CD4-positive, alpha-beta T cell treated with Interleukin-6 for 4 hours (primary cell): ENCODE measurements around the gene NUBPL.
"Not testable (repeated sequence)": the region's sequence is repeated elsewhere in the genome, so short reads cannot be mapped to it uniquely, and the experiment has no call there.

ENCODE experiments used
- DNase-seq: peaks from one replicate; pipeline ENCODE4 v3.0.0-alpha.2; 2020; ENCODE audit warnings: mixed read lengths

Gene NUBPL

DNA sequence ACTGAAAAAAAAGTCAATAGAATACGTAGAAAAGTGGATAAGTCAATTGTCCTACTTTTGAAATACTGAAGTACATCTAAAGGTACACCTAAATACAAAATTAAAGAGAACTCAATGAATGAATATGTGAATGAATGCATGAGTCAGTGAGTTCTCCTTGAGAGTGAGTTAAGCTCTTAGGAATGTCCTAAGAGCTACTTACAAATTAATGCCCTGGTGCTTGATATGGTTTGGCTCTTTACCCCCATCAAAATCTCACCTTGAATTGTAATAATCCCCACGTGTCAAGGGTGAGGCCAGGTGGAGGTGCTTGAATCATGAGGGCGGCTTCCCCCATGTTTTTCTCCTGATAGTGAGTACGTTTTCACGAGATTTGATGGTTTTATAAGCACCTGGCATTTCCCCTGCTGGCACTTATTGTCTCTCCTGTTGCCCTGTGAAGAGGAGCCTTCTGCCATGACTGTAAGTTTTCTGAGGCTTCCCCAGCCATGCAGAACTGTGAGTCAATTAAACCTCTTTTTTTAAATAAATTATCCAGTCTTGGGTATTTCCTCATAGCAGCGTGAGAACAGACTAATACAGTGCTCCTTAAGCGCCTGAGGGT, 323.7 kb downstream of the NUBPL start:
- no peak for DNase-seq

DNA sequence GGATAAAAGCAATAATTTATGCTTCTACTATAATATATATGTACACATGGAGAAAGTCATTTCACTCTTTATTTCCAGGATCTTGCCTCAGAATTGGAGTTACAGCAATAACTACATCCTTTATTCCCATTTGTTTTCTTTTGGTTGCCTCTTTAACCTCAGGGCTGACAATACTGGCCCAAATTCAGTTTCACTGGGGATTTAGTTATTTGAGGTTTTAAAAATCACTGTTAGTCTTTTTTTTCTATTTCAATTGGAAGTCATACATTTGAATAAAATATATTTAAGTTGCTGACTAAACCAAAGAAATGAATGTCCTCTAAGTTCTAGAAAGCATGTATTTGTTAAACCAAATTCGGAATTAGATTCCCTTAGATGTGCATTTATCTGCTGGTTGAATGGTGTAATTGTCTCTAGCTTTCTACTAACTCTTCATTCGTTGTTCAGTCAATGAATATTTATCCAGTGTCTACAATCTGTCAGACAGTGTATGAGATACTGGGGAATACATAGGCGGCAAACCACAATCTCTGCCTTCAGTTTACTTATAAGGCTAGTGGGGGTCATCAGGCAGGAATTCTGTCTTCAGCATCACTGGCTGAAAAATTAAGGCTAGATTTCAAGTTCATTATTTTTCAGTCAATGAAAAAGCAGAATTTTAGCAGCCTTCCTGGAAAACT, 325.1 kb downstream of the NUBPL start:
- DNase-seq: no peak

DNA sequence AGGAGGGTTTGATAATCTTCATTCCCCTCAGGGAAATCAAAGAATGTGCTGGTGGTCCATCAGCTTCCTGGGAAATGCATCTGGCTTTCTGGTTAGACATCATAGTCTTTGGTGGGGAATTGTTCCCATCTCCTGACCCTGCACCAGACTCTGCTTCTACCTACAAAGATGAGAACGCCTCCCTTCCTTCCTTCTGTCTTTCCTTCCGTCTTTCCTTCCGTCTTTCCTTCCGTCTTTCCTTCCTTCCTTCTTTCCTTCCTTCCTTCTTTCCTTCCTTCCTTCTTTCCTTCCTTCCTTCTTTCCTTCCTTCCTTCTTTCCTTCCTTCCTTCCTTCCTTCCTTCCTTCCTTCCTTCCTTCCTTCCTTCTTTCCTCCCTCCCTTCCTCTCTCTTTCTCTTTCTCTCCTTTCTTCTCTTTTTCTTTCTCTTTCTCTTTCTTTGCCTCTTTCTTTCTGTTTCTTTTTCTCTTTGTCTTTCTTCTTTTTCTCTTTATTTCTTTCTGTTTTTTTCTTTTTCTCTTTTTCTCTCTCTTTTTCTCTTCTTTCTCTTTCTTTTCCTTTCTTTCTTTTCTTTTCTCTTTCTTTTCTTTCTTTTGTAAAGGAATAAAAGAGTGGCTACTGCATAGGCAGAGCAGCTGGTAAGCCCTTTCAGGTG, 326.9 kb downstream of the NUBPL start:
- no peak for DNase-seq

DNA sequence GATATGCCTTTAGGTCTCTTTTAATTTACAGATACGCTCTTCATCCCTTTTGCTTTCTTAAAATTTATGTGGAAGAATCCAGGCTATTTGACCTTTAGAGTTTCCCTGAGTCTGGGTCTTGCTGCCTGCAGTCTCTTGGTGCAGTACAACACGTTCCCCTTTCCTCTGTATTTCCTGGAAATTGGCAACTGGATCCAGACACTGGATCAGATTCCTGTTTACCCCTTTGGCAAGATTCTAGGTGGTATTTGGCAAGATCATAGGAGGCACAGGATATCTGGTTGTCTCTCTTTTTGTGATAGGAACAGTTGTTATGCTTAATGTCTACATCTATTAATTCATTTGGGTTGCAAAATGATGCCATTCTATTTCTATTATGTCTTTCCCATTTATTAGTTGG, 328.1 kb downstream of the NUBPL start:
- DNase-seq: no peak

DNA sequence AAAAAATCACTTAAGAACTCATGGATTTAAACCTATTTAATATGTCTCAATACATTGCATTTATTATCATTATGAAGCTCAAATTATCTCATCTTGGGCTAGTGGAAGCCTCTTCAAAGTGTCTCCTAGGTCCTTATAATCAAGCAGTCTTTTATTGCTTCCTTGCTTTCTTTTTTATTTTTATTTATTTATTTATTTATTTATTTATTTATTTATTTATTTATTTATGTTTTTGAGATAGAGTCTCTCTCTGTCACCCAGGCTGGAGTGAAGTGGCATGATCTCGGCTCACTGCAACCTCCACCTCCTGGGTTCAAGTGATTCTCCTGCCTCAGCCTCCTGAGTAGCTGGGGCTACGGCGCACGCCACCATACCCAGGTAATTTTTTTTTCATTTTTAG, 329.0 kb downstream of the NUBPL start:
- not testable (repeated sequence) for DNase-seq

DNA sequence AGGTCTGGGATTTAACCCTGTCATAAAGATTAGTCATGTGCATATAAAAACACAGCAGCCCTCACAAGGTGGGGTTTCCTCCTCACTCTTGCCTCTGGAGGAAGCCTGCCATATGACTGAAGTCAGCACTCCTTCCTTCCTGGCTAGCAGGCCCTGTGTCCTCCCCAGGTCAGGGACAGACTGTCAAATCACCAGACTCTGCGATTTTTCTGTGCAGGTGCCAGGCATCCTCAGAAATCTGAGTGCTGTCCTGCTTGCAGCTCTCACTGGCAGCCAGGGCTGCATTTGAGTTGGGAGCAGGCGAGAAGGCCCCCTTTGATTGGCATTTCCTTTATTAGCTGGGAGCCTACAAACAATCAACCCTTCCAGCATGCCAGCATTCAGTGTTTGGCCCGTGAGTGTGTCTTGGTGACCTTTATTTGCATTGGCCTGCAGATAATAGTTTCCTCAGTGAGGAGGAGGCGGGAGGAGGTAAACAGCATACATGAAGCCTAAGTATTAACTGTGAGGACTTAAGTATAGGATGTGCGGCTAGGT, 332.1 kb downstream of the NUBPL start:
- DNase-seq: no peak

DNA sequence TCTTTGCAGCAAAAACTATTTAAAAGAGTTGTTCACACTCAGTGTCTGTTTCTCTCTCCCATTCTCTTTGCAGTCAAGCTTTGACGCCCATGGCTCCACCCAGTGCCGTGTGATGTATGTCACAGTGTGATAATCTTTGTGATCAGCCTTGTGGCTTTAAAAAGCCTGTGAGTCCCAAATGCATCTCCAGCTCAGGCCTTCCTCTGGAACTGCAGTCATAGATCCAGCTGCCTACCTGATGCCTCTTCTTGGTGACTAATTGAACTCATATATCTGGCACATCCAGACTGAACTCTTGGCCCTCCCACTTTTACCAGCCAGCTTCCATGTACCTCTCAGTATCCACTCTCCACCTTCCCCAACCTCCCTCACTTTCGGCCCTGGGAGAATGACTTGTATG, 333.1 kb downstream of the NUBPL start:
- DNase-seq: no peak

DNA sequence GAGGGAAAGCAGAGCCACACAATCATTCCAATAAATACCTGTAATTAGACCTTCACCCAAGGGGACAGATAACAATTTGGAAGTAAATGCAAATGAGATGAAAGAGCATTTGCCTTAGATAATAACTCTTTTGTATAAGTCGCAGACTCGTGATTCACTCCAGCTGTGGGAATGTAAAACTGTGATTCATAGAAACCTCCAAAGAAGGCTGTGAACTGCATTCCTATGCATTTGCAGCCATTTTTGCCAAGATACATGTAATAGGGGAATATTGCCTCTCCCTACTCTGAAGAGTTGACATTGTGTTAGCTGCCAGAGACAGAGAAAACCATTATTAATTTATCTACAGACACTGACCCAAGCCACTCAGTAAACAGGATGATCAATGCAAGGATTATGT, 334.0 kb downstream of the NUBPL start:
- no peak for DNase-seq

DNA sequence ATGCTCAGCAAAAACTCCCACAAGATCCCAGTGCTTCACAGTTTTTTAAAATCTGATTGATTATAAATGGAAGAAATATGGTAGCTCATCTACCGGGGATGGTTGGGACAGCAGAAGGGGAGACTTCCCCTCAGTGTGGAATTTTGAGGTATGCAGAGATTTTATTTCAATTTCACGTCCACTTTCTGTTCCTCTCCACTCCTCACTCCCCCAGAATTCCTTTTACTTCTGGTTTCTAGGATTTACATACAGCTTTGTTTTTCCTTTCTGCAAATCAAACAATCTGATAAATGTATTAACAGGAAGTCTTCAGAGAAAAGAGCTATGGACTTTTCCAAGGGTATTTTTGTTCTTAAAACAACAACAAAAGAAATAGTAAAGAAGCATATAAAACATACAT, 334.4 kb downstream of the NUBPL start:
- no peak for DNase-seq

DNA sequence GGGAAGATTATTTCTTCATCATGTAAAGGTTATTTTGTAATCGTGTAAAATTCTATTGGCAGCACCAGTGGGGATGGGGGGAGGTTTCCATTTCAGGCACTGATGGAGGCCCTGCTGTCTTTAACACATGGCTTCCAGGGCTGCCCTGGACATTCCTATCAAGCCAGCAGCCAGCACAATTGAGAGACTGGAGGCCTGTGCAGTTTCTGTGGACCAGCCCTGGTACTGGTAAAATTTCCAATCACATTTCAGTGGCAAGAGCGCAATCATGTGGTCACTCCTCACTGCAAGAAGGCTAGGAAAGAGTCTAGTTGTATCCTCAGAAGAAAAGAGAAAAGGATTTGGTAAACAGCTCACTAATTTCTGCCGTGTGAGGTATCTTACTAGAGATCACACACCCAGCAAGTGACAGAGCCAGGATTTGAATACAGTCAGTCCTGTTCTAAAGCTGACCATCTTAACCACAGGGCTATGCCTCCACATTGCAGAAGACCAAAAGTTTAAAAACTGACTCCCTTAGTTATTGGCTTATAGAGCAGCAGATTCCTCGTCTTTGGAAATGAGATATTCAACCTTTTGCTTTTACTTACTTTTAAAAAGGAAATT, 336.5 kb downstream of the NUBPL start:
- DNase-seq: no peak

DNA sequence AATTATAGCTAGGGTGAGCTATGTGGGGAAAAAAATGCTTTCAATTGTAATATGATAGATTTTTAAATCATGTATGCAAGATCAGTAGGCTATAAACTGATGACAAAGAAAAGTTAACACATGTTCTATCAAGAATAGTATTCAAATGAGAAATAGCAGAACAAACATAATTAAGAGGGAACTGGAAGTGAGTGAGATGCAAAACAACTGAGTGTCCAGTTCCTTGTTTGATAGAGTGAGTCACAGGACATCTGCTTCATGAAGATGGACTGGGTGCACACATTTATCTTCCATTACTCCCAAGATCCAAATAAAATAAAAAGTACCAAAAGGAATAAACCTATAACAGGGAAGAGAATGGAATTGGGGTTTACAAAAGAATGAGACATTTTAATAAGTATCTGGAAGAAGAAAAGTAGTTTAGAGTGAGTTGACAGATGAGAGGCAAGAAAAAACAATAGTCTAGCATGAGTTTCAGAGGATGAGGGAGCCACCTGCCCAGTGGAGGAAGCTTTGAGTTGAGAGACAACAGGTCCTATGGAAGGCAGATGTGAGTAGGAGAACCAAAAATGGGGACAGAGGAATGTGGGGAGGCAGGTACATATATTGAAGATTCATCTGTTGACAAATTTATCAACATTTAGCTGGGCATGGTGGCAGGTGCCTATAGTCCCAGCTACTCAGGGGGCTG, 337.8 kb downstream of the NUBPL start:
- DNase-seq: no peak

DNA sequence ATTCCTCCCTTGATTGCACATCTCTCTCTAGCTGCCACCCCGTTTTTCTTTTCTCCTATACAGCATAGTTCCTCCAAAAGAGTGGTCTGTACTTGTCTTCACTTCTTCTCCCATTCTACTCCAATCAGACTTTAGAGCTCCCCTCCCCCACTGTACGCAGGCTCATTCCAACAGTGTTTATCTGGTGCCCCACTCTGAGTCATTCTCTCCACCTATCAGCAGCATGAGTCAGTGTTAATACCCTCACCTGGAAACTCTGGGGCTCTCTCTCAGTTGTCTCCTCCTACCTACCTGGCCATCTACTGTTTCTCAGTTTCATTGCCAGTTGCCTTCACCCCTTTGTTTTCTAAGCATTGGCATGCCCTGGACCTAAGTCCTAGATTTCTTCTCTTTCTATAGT, 340.8 kb downstream of the NUBPL start:
- no peak for DNase-seq

DNA sequence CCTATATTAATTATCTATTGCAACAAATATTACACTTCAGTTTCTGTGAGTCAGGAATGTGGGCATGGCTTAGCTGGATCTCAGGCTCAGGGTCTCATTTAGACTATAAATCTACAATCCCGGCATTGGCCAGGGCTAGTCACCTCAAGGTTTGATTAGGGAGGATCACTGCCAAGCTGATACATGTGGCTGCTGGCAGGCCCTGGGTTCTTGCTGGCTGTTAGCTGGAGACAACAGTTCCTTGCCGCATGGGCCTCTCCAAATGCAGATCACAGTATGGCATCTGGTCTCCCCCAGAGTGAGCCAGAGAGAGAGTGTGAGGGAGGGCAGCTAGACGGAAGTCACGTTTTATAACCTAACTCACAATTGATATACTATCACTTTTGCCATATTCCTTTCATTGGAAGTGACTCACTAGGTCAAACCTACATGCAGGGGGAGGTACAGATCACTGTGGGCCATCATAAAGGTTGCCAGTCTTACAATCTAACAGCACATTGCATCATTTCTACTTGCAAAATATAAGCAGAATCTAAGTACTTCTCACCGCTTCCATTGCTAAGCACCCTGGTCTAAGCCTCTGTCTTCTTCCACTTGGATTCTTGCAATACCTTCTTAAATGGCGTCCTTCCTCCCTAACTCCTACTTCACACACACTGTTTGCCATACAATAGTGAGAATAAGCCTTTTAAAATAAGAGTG, 341.9 kb downstream of the NUBPL start:
- no peak for DNase-seq

DNA sequence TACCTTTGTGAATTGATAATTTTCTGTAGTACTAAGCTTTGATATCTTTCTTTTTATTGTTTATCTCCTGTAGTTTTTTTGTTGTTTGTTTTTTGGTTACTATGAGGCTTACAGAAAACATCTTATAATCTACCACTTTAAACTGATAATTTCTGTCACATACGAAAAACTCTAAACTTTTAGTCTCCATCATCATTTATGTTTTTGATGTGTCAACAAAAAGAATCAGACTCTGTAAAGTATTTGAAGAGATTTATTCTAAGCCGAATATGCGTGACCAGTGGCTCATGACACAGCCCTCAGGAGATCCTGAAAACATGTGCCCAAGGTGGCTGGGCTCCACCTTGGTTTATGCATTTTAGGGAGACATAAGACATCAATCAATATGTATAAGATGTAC, 348.8 kb downstream of the NUBPL start:
- DNase-seq: no peak
